ENCODE results near the gene ZNF140. TPM values are rescaled to one million over a fixed set of nuclear protein-coding genes. Genes with fewer than 3 reads are reported as not detected.

The ZNF140 gene
- polyA plus RNA-seq (2013, experiment 1 of 2; ENCODE audit: insufficient read length) = 10.4 TPM
- polyA plus RNA-seq (2013, experiment 2 of 2; ENCODE audit: insufficient read length) = 12.2 TPM

- peak; percentile 97 for DNase-seq
Observed at GRCh38 chr12:133080368-133081158, at the start of gene ZNF140. ZNF140 (plus strand) TSS chr12:133080923; CDS start chr12:133081321, 398 bp downstream.

- DNase-seq = peak; percentile 99
Observed at GRCh38 chr12:133037207-133038005, 43.3 kb upstream of the ZNF140 start, which contains the start of gene ZNF84. ZNF84 (plus strand) TSS chr12:133037509; CDS start chr12:133041468, 3,959 bp downstream.

GRCh38 chr12:133038118-133038709, 42.5 kb upstream of the ZNF140 start:
- DNase-seq = no peak

GRCh38 chr12:133046698-133047097, 34.0 kb upstream of the ZNF140 start:
- no peak for DNase-seq

- no peak for DNase-seq
Observed at GRCh38 chr12:133057446-133057845, 23.3 kb upstream of the ZNF140 start.

- DNase-seq = no peak
Observed at GRCh38 chr12:133058203-133059113, 22.3 kb upstream of the ZNF140 start.

GRCh38 chr12:133061954-133062353, 18.8 kb upstream of the ZNF140 start:
- no peak for DNase-seq

- no peak for DNase-seq
Observed at GRCh38 chr12:133063556-133063955, 17.2 kb upstream of the ZNF140 start.

GRCh38 chr12:133073836-133074235, 6.9 kb upstream of the ZNF140 start:
- no peak for DNase-seq

GRCh38 chr12:133080026-133080367, 726 bp upstream of the ZNF140 start:
- peak; percentile 100 for DNase-seq

- DNase-seq = no peak
Observed at GRCh38 chr12:133081159-133081780, 547 bp downstream of the ZNF140 start.

- no peak for DNase-seq
Observed at GRCh38 chr12:133083345-133083744, 2.6 kb downstream of the ZNF140 start.

GRCh38 chr12:133105620-133106019, 24.9 kb downstream of the ZNF140 start:
- DNase-seq = no peak

GRCh38 chr12:133106253-133106652, 25.5 kb downstream of the ZNF140 start:
- no peak for DNase-seq

- no peak for DNase-seq
Observed at GRCh38 chr12:133107121-133107520, 26.4 kb downstream of the ZNF140 start.

GRCh38 chr12:133108150-133108549, 27.4 kb downstream of the ZNF140 start:
- DNase-seq = no peak

- no peak for DNase-seq
Observed at GRCh38 chr12:133120385-133121191, 39.9 kb downstream of the ZNF140 start.

GRCh38 chr12:133124674-133125073, 44.0 kb downstream of the ZNF140 start:
- no peak for DNase-seq

- DNase-seq = no peak
Observed at GRCh38 chr12:133129368-133130037, 48.8 kb downstream of the ZNF140 start.

All from fibroblast of skin of abdomen (primary cell).